Measurements from ENCODE around the gene TSEN2. TPM values are rescaled to one million over a fixed set of nuclear protein-coding genes. Genes with fewer than 3 reads are reported as not detected.

TSEN2 gene
- total and polyA plus RNA-seq, 7 donors, result 12.5 to 30.9 (median 15.0) TPM

DNA sequence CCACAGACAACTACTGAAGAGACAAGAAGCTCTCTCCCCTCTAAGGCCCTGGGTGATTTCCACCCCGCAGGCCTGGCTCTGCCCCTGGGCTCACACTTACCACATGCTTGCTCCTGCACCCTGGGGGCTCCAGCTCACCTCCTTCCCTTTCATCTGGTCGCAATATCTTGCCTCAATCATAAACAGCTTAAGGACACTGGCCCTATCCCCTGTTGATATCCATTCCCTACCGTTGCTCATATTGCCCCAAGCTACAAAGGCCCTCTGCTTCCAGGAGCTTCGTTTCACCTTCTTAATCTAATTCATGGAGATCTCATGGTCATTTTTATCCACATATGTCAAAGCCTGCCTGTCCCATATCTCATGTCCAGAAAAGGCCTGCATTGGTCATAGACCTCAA lies 46.0 kb upstream of the TSEN2 start:
- no peaks in the 10 kb centered on the region for H3K4me1 ChIP-seq
- H3K27me3 ChIP-seq (ENCODE audit: insufficient read depth in 3 of 3, low read length in 2 of 3), result peaks cover 0 to 44% (median 2%) of the 10 kb centered on the region in 3 donors
- no peak for ATAC-seq
- no peak overlapping the region for H3K4me3 ChIP-seq
- 84 to 87% (median 85%) methylated on average over 4 of the region's 4 CpGs for WGBS, 3 donors
- TF ChIP-seq, protein P1, sequence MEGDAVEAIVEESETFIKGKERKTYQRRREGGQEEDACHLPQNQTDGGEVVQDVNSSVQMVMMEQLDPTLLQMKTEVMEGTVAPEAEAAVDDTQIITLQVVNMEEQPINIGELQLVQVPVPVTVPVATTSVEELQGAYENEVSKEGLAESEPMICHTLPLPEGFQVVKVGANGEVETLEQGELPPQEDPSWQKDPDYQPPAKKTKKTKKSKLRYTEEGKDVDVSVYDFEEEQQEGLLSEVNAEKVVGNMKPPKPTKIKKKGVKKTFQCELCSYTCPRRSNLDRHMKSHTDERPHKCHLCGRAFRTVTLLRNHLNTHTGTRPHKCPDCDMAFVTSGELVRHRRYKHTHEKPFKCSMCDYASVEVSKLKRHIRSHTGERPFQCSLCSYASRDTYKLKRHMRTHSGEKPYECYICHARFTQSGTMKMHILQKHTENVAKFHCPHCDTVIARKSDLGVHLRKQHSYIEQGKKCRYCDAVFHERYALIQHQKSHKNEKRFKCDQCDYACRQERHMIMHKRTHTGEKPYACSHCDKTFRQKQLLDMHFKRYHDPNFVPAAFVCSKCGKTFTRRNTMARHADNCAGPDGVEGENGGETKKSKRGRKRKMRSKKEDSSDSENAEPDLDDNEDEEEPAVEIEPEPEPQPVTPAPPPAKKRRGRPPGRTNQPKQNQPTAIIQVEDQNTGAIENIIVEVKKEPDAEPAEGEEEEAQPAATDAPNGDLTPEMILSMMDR (IDR thresholded peaks at IDR 0.05), result no peak
- no peak for DNase-seq
- H3K9me3 ChIP-seq, result no peaks in the 10 kb centered on the region
- H3K27ac ChIP-seq, result no peak overlapping the region
- intact Hi-C loops (cut with DNase I), result no loop called here
- no peaks in the 10 kb centered on the region for H3K36me3 ChIP-seq (ENCODE audit: insufficient read depth in 1 of 2, low read depth in 1 of 2)

DNA sequence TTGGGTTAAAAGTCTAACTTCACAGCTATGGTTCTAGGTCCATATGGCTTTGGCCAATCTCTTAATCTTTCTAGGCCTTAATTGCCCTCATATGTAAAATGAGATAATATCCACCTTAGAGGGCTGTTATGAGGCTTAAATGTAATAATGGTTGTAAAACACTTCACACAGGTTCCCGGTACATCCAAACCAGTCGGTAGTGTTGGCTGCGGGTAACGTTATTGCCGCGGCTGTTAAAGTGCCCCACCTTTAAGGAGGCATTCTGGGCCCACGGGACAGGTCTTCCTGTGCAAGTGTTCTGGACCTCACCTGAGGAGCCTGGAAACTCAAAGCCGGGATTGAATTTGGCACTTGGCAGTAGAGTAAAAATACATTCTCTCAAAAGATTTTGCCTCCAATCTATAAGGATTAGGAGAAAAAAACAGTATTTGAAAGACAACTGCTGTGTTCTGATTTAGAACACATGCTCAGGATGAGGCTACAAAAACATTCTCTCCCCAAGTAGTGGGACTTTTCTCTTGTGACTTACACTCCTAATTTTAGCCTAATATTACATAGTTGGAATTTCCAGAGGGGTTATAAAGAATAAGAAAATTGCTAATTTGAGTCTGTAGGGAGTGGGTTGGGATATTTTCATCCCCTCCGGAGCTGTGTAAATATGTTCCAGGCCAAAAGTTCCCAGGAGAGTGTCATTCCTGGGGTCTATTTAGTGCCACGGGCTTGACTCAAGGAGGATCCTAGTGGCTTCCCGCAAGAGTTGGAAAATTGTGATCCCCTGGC lies 44.9 kb upstream of the TSEN2 start:
- no peaks in the 10 kb centered on the region for H3K4me1 ChIP-seq
- no peaks in the 10 kb centered on the region for H3K9me3 ChIP-seq
- TF ChIP-seq, protein P1 (IDR thresholded peaks at IDR 0.05), result no peak
- peaks cover 0 to 52% (median 2%) of the 10 kb centered on the region in 3 donors for H3K27me3 ChIP-seq (ENCODE audit: insufficient read depth in 3 of 3, low read length in 2 of 3)
- no peaks in the 10 kb centered on the region for H3K36me3 ChIP-seq (ENCODE audit: insufficient read depth in 1 of 2, low read depth in 1 of 2)
- ATAC-seq (no peak), DNase-seq (no peak)
- no peak overlapping the region for H3K27ac ChIP-seq
- intact Hi-C loops (cut with DNase I), result no loop called here
- H3K4me3 ChIP-seq, result no peak overlapping the region
- WGBS, 3 donors, result 81 to 82% (median 82%) methylated on average over 11 of the region's 11 CpGs

DNA sequence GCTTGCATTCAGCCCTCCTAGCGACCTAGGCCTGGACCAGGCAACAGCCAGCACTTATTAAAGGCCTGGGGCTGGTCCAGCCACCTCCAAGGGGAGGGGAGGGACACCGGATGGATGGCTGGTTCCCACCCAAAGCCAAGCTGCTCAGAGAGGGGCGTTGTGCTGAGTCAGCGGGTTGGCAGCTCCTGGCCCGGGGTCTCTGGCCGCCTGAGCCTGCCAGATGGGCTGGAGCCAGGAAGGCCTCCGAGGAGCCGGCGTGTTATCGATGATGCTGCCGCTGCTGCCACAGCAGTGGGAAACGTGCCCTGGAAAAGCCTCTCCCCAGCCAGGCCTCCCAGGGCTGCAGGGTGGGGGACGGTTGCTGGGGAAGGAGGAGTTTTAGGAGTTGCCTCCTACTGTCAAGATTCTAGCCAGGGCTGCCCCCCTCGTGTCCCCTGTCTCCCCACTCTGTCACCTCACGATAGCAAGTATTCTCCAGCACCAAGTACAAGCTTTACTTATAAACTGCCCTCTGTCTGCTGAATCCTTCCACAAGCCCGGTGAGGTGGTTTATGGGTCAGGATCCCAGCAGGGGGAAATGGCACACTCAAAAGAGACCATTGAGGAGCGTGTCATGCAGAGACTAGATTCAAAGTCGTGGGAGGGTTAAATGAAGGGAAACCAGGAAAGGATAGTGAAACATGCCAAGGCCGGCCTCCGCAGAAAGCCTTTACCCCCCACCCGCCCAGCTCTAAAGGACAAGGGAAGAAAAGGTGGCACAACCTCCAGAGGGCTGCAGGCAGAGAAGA lies 43.2 kb upstream of the TSEN2 start:
- 21 to 31% (median 26%) methylated on average over 21 of the region's 21 CpGs for WGBS, 3 donors
- no peaks in the 10 kb centered on the region for H3K36me3 ChIP-seq (ENCODE audit: insufficient read depth in 1 of 2, low read depth in 1 of 2)
- no peak overlapping the region for H3K4me3 ChIP-seq
- H3K4me1 ChIP-seq, result no peaks in the 10 kb centered on the region
- peaks cover 0 to 38% (median 4%) of the 10 kb centered on the region in 3 donors for H3K27me3 ChIP-seq (ENCODE audit: insufficient read depth in 3 of 3, low read length in 2 of 3)
- H3K27ac ChIP-seq, result no peak overlapping the region
- peak; percentile 54 to 77 for DNase-seq
- TF ChIP-seq, protein P1 (IDR thresholded peaks at IDR 0.05), result no peak
- ATAC-seq, result peak in 2 of 4 donors; percentile 43 to 59
- no peaks in the 10 kb centered on the region for H3K9me3 ChIP-seq
- intact Hi-C loops (cut with DNase I), result no loop called here

DNA sequence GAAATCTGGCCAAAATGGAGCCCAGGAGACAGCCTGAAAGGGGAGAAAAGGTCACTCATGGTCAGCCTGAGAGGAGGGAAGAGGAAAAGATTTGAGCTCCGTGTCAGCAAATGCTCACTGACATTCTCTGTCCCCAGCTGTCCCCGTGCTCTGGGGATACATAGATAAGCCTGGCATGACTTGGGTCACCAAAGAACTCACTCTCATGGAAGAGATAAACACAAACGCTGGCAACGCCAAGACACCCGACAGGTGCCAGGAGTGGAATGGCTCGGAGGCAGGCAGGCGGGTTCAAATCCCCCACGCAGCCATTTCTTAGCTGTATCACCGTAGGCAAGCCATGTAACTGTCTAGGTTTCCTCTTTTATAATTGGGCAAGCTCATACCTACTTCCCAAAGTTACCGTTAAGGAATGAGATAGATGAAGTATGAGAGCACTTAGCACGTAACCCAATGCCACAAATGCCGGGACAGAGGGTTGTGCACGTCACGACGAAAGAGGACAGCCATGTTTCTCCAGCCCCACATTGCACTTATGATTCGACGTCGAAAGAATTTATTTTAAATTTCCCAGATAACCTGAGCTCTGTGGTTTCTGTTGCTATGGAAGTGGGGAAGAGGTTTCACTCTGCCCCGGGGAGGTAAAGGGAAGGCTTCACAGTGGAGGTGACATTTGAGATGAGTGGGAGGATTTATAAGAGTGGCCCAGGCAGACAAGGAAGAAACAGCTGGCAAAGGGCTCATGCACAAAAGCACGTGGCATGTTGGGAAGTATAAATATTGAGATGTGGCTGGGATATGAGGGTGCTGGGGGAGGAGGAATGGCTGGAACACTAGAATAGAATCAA lies 41.4 kb upstream of the TSEN2 start:
- intact Hi-C loops (cut with DNase I), result no loop called here
- WGBS, 3 donors, result 30 to 39% (median 32%) methylated on average over 20 of the region's 20 CpGs
- Histone ChIP-seq H3K4me3 (no peak overlapping the region), H3K36me3 (ENCODE audit: insufficient read depth in 1 of 2, low read depth in 1 of 2) (no peaks in the 10 kb centered on the region), H3K27me3 (ENCODE audit: insufficient read depth in 3 of 3, low read length in 2 of 3) (peaks cover 0 to 24% (median 4%) of the 10 kb centered on the region in 3 donors), H3K9me3 (no peaks in the 10 kb centered on the region), H3K4me1 (no peaks in the 10 kb centered on the region), H3K27ac (no peak overlapping the region)
- ATAC-seq (no peak), DNase-seq (no peak)
- TF ChIP-seq, protein P1 (IDR thresholded peaks at IDR 0.05), result no peak
